GM13977 (cell line): Measurements from ENCODE around the gene ADAM15.

Experiments used
- DNase-seq: peaks from one replicate; pipeline ENCODE4 v3.0.0; 2012; ENCODE audit warnings: low spot score
- in situ Hi-C: fragments of 300-500 bp; cut with MboI; formaldehyde crosslinking; loops from one replicate; pipeline ENCODE4 v1.12.0; 2022; ENCODE audit warnings: low sequenced_read_pairs, low pct_unique_long_range_greater_than_20kb, mixed read lengths, inconsistent platforms; ENCODE audit not compliant: unreplicated experiment
- TF ChIP-seq, protein P1 (sequence below): IDR thresholded peaks from 2 replicates; pipeline ENCODE4 v1.5.1; 2012; ENCODE audit warnings: mild to moderate bottlenecking, control low read depth; ENCODE audit not compliant: insufficient read depth; ENCODE audit errors: extremely low read depth, missing control alignments

The ADAM15 gene

DNA sequence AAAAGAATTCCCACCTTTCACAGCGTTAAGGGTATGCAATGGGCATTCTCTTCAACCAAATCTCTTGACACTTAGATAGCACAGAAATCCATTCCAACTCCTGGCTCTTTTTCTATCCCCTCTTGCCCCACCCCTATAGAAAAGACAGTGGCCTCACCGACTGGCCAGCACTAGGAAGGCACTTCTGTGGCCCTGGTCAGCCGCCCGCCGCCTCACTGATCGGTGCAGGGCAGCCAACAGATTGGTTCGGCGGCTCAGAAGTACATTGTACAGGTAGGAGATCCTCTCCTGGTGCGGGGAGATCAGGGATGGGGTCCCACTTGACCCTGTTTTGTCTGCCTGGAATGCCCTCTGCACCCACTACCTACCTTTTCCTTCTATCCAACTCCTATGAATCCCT lies 26.8 kb upstream of the ADAM15 start:
- DNase-seq: no peak
- in situ Hi-C loops: no loop called here
- TF ChIP-seq, protein P1, sequence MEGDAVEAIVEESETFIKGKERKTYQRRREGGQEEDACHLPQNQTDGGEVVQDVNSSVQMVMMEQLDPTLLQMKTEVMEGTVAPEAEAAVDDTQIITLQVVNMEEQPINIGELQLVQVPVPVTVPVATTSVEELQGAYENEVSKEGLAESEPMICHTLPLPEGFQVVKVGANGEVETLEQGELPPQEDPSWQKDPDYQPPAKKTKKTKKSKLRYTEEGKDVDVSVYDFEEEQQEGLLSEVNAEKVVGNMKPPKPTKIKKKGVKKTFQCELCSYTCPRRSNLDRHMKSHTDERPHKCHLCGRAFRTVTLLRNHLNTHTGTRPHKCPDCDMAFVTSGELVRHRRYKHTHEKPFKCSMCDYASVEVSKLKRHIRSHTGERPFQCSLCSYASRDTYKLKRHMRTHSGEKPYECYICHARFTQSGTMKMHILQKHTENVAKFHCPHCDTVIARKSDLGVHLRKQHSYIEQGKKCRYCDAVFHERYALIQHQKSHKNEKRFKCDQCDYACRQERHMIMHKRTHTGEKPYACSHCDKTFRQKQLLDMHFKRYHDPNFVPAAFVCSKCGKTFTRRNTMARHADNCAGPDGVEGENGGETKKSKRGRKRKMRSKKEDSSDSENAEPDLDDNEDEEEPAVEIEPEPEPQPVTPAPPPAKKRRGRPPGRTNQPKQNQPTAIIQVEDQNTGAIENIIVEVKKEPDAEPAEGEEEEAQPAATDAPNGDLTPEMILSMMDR: no peak

DNA sequence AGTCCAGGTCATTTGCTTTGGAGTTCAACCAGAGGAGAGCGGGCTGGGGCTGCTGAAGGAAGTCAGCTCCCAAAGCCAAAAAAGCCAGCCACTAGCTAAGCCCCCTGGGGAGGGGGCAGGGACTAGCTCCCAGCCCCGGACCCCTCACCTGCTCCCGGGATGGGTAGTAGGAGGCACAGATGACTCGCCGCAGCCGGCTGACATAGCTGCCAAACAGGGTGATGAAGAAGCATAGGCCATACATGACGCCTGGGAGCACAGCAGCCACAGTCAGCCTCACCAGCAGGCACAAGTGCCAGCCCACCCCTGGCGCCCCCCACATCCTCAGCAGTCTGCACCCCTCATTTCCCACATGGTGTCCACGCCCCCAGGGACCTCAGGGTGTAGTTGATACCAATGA lies 25.0 kb upstream of the ADAM15 start:
- DNase-seq: no peak
- in situ Hi-C loops: no loop called here
- TF ChIP-seq, protein P1: no peak

DNA sequence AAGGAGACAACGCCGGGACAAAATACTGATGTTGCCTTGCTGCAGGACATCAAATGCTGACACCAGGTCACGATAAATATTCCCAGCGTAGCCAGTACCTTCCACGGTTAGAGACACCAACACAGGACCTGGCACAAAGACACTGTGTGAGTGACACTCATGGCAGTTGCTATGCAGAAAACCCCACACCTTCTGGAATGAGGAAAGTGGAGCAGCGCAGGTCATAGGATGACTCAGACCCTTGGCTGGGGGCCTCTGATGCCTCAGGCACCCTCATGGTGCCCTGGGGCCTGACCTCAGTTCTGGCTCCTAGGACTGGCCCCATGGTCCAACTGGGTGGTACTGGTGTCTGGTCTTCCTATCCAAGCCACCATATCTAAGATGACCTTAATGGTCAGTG lies 24.5 kb upstream of the ADAM15 start:
- in situ Hi-C loops: no loop called here
- no peak for DNase-seq
- TF ChIP-seq, protein P1: no peak

DNA sequence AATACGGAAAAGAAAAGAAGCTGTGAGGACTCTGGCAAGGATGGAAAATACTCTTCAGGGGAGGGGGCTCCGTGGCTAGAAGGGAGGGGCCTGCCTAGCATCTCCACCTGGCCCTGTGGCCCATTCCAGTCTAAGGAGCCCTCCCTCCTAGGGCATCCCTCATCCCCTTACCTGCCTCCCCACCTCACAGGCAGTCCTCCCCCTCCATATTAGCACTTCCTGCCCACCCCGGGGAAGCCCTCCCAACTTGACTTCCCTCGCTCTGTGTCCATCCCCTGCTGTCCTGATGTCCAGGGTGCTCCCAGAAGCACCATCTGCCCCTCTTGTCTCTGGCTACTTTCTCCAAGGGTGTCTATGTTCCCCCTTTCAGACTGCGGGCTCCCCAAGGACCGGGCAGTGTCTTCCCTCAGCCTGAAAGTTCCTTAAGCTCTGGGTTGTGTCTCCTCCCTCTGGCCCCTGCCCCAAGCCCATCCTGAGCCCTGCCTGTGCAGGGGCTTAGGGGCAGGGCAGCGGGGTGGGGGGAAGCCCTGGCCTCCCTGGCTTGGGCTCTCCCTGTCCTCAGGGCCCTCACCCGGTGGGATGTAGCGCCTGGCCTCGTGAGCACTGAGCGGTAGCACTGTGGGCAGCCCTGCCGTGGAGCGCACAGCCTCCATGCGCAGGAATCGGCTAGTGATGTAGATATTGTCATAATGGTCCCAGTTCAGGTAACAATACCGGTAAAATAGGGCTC lies 21.4 kb upstream of the ADAM15 start:
- in situ Hi-C loops: no loop called here
- TF ChIP-seq, protein P1: no peak
- DNase-seq: no peak

DNA sequence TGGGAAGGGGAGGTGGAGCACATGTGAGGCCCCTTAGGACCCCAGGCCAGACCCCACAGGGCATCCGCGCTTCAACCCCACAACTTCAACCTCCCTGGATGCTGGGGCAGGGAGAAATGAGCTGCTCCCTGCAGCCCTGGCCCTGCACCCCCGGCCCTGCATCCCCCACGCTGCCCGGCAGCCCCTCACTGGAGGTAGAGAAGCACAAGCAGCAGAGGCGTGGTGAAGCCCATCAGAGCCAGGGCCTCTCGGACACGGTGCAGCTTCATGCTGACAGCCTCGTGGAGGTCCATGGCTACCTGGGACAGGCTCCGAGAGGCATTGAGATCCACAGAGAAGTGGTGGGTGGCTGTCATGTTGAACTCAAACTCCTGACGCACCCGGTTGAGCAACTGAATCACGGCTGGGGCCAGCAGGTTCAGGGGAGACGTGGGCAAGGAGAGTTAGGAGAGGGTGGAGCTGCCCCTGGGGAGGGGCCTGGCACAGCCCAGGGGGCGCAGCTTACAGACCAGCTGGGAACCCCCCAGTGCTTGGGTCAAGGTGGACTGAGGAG lies 20.8 kb upstream of the ADAM15 start:
- DNase-seq: no peak
- TF ChIP-seq, protein P1: no peak
- in situ Hi-C loops: no loop called here

DNA sequence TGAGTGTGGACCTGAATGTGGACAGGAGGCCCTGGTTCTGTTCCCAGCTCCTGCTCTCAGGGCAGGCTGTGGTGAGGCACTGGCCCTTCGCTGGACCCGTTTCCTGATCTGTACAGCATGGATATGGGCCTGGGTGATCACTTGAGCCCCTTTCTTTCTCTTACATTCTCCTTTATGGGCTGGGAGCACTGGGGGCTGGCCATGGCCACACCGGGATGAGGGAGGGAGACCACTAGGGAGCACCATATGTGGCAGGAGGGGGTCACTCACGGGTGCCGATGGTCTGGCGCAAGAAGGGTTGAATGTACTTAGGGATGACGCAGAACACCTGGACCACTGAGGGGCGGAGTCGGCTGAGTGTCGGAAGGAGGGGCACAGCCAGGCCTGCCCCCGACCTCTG lies 20.2 kb upstream of the ADAM15 start:
- DNase-seq: no peak
- in situ Hi-C loops: no loop called here
- TF ChIP-seq, protein P1: no peak

DNA sequence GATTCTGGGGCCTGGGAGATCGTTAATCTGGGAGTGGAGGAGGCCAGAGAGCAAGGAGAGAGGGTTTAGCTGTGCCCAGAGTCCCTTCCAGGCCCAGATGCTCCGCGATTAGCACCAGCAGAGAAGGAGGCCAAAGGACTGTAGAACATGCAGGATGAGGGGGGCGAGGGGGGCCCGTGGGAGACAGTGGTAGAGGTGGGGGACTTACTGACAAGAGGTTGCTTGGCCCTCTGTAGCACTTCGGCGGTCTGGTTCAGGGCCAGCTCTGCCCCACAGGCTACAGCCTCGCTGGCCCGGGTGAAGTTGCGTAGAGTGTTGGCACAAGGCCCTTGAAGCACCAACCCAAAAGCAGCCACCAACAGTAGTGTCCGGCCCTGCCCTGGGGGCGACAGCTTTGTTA lies 18.2 kb upstream of the ADAM15 start:
- no peak for DNase-seq
- TF ChIP-seq, protein P1: no peak
- in situ Hi-C loops: no loop called here
